Measurements from ENCODE around the gene PTCHD4.
"Not testable (repeated sequence)": the region's sequence is repeated elsewhere in the genome, so short reads cannot be mapped to it uniquely, and the experiment has no call there.

PTCHD4 gene

DNA sequence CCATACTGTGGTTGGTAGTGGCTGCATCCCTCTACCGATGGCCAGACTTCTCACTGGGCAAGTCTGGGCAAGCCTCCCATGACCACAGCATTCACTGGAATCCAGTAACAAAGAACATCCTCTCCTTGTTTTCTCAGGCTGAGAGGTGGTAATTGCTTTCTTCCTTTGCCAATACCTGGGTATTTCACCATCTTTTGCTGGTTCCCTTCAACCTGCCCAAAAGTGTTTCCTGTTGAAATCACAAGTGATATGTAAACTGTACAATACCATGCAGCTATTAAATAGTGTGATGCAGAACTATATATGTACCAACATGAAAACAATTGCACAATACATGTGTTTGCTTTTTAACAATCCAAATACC, at the start of gene PTCHD4:
TSS of gene PTCHD4 (minus strand) at position 55 of the 364 bp plus-strand sequence. CDS start 42,240 bp downstream, outside the sequence.
- no peak for DNase-seq

DNA sequence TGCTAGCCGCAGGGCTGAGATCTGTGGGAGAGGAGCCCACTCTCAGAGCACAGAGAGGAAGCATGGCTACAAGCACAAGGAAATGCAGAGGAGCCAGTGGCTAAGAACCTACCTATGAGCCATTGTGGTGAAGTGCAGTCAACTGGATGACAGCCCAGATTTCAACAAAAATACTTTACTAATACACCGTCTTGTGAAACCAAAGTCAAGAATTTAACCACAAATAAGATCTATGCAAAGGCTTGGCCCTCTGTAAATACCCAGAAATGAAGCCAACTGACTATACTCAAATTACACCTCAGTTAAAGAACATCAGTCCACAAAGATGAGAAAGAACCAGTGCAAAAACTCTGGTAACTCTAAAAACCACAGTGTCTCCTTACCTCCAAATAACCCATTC, 40.1 kb upstream of the PTCHD4 start:
- DNase-seq: no peak

DNA sequence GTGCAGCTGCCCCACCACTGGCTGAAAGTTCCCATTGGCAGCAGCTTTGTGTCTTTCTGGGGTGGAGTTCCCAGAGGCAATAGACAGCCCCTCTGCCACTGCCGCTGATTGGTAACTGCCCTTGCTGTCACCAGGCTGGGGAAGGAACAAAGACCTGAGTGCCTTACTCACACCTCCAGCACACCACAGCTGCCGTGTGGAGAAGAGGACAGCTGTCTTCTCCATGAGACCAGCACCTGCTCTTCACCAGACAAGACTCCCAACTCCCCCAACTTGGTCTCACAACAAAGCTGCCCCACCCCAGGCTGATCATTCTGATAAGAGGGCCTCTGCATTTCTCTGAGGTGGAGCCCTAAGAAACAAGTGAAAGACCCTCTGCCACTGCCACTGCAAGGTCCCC, 39.7 kb upstream of the PTCHD4 start:
- DNase-seq: no peak

DNA sequence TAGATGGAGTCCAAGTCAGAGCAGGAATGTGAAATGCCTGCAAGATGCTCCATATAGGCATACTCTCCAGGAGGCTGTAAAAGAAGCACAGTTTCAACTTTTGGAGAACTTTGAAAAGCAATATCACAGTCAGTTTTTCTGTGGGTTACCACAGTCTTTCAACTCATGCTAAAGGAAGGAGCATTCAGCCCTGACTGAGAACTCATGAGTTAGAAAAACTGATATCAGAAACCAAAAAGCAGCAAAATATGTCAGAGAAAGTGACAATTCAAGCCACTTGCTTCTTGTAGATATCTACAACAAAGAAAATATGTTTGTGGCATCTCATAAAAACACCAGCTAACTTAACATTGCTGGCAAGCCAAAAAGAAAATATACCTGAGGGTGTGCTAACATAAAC, 36.1 kb upstream of the PTCHD4 start:
- DNase-seq: no peak

DNA sequence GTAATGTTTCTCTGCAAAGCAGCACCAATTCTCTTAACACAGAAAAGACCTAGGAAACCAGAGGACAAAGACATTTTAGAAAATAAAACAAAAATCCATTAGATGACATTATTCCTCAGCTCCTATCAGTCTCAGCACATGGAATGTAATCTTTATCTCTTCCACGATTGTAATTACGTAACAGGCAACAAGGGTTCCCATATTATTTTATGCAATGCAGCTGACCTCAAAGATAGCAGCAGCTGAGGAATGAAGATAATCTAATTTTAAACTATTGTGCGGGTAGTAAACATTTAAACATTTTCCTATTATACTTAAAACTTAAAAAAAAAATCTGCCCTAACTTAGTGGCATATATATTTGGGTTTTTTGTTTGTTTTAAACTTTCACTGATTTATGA, 33.0 kb upstream of the PTCHD4 start:
- DNase-seq: no peak

DNA sequence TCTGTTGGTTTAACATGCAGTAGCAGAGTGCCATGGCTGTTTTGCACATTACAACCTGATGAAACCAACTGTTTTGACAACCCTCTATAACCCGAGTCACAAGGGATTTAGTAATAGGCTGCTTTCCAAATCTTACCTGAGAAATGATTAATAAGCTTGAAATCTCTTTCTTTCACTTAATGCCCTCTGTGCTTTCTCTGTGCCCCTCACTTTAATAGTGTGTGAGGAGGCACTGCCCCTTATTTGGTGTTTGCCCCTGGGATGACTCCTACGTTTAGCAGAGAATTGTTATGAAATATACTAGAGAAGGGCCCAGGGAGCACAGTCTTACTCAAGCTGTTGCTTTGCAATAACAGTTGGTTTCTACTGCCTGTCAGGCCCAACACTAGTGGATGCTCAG, 31.0 kb upstream of the PTCHD4 start:
- DNase-seq: no peak

DNA sequence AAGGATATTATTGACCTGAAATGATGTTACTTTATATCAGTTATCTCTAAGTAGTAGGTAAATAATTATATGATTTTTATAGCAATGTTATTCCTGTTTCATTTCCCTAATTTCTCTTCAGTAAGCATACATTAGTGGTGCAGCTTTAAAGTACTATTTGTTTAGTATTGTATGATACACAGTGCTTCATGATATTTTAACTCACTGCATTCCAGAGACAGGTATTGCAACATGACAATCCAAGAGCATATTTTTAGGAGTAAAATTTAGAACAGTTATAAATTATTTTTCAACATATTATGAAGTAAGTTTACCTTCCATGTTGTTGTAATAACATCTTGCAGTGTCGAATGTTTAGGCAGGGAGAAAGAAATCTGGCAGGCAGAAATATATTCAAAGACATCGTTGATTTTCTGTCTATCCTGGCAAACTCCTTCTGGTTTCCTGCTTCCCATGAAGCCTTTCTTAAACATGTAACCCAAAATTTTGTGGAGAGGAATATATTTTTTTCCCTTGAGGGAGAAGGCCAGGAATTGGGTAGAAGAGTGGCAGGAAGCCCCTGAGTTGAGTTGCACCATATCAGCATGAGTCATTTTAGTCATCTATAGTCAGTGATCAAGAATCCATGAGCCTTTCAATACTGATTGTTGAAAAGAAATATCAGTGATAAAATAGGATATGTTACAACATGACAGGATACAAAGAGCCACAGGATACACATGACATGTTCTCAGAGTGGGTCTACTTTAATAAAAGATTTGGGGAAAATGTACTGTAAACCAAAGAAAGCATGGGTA, 29.0 kb upstream of the PTCHD4 start:
- DNase-seq: no peak

DNA sequence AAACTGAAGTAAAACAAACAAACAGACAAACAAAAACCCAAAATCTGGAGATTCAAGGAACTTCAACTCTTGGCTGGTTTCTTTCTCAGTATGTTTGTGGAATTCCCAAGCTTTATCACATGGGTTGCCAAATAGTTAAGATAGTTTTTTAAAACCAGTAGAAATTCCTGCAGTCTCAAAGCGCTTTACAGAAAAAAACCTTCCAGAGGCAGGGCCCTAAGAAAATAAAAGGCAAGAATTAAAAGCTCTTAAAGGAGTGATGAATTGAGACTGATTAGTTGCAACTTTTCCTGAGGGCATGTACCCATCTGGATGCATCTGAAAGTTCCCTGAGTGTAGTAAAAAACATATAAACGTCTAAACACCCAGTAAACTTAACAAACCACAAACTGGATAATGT, 25.9 kb upstream of the PTCHD4 start:
- DNase-seq: no peak

DNA sequence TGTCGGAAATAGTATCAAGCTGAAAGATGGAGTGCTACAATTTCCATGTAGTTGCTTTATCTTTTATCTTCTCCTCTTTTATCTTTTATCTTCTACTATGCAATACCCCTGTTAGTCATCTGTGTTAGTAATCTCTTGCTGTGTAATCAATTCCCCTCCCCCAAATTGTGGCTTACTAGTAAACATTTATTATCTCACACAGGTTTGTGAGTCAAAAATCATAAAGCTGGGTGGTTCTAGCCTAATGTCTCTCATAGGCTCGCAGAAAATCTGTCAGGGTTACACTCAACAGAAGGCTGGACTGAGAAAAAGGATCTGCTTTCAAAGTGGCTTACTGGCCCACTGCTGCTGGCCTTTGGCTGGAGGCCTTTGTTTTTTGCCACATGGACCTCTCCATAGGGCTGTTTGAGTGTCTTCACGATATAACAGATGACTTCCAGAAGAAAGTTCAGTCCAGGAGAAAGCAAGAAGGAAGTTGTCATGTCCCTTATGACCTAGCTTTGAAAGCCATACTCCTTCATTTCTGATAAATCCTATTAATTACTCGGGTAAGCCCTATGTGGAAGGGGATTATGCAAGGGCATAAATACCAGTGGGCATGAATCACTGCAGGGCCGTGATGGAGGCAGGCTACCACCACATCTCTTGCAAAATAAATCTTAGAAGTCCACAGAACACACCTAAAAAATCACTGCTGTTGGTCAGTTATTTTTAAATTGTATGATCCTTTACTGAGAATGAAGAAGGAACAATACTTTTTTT, 24.5 kb upstream of the PTCHD4 start:
- DNase-seq: no peak

DNA sequence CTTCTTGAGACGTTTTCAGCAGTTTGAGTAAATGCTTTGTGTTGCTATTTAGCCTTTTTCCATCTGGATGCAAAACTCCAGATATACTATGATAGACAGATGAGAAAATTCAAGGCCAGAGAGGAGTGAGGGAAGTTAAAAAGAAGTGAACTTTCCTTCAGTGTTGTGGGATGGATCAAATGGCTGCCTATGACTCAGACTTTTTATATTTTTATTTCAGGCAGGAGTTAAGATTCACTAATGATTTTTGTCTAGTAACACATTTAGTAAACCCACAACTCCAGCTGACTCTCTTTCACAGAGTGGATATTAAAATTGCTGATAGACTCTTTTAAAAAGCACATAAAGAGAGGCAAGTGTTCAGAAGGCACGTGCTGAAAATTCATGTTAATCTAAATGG, 23.2 kb upstream of the PTCHD4 start:
- no peak for DNase-seq

DNA sequence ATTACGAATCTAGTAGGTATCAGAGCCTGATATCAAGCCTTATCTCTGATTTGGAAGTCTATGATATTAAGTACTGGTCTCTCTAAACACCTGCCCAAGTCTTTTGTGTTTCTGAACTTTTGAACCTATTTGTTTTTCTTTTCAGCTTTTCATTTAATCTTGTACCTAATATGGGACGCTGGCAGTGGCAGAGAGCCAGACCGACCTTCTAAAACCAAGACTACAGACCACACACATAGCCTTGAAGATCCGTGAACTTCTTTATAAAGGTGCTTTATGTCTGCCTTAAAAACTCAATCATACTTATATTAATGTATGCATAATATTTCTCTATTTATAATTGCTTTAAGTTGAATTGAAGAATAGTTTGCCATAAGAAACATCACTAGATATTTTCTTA, 12.6 kb upstream of the PTCHD4 start:
- DNase-seq: no peak

DNA sequence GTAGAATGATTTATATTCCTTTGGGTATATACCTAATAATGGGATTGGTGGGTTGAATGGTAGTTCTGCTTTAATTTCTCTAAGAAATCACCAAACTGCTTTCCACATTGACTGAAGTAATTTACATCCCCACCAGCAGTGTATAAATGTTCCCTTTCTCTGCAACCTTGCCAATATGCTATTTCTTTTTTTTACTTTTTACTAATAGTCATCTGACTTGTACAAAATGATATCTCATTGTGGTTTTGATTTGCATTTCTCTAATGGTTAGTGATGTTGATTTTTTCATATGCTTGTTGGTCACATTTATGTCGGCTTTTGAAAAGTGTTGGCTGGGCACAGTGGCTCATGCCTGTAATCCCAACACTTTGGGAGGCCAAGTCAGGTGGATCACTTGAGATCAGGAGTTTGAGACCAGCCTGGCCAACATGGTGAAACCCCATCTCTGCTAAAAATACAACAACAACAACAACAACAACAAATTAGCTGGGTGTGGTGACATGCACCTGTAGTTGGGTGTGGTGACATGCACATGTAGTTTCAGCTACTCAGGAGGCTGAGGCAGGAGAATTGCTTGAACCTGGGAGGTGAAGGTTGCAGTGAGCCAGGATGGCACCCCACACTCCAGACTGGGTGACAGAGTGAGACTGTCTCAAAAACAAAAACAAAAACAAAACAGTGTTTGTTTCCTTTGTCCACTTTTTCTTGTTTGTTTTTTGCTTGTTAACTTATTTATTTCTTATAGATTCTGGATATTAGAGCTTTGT, 11.2 kb upstream of the PTCHD4 start:
- DNase-seq: not testable (repeated sequence)

DNA sequence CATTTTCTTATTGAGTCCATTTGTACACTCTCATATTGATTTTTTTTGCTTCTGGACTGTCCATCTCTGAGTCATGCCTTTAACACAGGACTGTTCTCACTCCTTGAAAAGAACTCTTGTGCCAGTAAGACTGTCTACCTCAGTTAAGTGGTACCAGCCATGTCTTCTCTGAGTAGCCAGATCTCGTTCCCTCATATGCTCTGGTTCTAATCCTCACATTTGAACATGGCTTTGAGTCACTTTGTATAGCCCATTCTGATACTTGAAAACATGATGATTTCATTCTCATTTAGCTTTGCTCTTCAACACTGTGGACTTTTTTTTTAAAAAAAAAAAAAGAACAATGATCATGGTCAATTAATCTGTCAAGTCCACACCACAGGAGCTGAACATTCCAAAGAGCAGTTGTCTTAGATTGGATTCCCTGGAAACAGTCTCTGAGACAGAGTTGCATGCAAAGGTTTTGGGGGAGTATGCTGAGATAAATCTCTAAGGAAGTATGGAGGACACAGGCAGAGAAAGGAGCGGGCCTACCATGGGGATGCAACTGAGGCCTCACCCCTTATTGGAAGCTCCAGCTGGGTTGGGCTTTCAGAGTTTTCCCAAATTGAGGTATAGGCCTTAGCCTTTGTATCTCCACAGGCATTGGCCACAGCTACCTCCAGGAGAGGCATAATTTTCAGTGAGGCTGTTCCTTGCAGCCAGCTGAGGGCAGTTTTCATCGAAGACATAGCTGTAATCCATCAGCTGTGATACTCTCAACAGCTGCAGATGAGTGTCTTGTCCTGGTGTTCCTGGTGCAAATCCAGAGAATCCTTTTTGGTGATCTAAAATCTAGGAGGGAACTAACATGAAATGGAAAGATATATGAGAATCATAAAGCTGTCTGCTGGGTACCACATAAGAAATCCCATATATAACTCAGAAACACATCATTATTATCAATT, 6.0 kb upstream of the PTCHD4 start:
- DNase-seq: no peak

DNA sequence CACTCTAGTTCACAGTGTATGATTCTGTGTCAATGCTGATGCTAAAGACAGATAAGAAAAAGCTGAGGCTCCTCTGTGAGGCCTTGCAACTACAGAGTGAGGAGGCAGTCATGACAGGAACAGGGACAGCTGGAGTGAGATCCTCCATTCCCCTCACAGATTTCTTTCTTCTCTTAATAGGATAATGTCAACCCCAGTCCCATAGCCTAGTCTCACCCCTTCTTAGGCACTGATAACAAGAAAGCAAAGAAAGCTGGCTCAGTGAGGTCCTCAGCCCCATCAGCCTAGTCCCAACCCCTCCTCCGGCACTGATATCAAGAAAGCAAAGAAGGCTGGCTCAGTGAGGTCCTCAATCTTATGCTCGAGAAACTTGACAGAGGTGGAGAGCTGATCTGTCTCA, 2.1 kb upstream of the PTCHD4 start:
- no peak for DNase-seq

DNA sequence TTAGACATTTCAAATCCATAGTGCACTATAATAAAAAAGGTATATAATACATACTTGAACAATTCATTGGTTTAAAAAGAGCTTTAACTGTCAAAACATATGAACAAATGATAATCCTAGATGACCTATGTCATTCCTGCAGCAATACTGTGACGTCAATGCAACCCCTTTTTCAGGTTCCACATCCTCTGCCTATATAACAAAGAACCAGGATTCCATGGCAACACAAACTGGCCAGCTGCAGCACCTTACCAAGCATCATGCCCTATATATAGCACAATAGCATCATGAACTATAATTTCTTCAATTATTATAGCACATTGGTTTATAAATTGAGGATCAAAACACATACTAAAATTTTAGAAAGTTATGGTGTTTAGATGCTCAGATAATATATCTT, 578 bp upstream of the PTCHD4 start:
- no peak for DNase-seq

DNA sequence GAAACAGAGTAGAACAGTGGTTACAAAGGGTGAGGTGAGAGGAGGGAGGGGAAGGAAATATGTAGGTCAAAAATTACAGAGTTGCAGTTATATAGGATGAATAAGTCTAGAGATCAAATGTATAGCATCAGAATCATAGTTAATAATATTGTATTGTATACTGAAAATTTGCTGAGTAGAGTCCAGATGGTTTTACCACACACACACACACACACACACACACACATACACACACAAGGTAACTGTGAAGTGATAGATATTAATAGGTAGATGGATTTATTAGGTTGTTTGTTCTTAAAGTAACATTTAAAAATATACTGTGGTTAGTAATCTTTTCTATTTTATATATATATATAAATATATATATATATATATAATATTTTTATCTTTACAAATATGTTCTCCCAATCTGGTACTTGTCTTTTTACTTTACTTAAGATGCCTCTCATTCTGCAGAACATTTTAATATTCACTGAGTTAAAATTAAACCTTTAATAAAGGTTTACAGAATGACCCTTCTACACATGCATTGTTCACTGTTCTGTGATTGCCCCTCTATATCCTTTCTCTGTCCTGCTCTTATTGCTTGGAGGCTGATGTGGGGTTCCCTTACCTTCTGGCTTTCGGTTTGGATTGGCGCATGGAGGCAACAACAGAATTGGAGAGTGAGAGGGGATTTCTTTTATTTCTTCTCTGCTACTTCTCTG, 408 bp downstream of the PTCHD4 start:
- DNase-seq: no peak

DNA sequence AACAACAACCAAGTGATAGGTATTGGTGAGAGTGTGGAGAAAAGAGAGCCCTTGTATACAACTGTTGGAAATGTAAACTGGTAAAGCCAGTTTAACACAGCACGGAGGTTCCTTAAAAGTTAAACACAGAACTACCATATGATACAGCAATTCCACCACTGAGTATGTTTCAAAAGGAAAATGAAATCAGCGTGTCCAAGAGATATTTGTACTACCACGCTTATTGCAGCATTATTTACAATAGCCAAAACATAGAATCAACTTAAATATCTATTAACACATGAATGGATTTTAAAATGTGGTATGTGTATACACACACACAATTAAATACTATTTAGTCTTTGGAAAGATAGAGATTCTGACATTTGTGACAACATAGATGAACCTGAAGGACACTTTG, 1.1 kb downstream of the PTCHD4 start:
- no peak for DNase-seq

DNA sequence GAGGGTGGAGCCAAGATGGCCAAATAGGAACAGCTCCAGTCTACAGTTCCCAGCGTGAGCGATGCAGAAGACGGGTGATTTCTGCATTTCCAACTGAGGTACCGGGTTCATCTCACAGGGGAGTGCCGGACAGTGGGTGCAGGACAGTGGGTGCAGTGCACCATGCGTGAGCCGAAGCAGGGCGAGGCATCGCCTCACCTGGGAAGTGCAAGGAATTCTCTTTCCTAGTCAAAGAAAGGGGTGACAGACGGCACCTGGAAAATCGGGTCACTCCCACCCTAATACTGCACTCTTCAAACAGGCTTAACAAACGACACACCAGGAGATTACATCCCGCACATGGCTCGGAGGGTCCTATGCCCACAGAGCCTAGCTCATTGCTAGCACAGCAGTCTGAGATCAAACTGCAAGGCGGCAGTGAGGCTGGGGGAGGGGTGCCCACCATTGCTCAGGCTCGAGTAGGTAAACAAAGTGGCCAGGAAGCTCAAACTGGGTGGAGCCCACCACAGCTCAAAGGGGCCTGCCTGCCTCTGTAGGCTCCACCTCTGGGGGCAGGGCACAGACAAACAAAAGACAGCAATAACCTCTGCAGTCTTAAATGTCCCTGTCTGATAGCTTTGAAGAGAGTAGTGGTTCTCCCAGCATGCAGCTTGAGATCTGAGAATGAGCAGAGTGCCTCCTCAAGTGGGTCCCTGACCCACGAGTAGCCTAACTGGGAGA, 8.4 kb downstream of the PTCHD4 start:
- not testable (repeated sequence) for DNase-seq

DNA sequence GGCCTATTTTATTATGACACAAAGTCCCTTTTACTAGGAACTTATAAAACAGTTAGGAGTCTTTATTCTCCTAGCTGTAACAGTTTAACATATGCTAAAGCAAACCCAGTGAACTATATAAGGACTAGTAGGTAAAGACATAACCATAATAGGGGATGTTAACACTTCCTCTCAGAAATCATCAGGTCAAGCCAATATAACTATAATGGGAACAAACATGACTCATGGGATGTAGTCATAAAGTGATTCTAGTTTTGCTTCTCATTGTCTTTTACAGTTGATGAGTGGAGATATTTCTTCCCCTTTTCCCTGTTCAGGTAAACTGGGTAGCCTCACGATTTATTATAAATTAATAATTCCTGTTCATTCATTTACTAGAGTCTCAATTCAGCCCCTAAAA, 9.7 kb downstream of the PTCHD4 start:
- no peak for DNase-seq

DNA sequence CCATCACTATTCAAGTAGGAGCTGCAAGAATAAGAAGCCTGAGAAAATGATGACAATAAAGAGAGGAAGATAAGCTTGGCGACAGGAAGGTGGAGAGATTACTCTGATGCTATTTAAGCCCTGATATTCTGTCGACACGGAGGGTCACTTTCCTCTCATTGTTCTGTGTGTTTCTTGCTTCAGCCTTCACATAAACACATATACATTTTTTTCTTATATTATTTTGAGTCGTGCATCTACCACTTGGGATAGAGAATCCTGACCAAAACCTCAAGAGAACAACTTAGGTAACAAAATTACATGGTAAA, 10.5 kb downstream of the PTCHD4 start:
- DNase-seq: no peak

Measured in stimulated activated CD8-positive, alpha-beta memory T cell treated with anti-CD3 and anti-CD28 coated beads, Interleukin-4, amount 100 ng/mL, for 48 hours (primary cell).